ENCODE results near the gene DGCR2. TPM values are rescaled to one million over a fixed set of nuclear protein-coding genes. Genes with fewer than 3 reads are reported as not detected.

The DGCR2 gene
- total RNA-seq, 6 experiments from 2014 or later: 19.8 to 31.7 (median 24.7) TPM

DNA sequence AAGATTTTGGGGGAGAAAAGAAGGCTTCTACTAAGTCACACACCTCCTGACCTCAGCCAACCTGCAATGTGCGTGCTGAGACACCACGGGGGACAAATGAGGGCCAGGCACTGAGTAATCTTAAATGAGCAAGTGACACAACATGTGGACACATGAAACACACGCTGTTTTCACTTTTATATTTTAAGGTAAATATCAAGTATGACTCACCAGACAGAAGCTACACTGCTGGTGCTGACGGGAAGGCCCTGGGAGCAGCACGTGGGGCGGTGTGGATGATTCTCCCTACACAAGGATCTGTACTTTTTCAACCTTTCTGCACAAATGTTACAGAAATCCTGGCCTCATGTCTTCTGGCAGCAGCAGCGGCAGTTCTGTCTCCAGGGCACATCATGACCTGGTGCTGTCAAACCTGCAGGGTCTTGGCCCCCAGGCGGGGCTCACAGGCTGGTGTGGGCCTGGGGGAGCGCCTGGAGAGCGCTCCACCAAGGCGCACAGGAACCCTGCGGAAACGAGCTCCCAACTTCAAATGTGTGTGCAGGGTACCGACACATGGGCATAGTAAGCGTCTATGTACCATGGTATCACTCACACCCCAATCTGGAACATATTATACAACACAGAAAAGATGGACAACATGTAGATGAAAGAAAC is 61.7 kb downstream of the DGCR2 start:
- Histone ChIP-seq H3K27ac (no peak overlapping the region), H3K4me1 (peaks cover 0 to 30% (median 9%) of the 10 kb centered on the region in 4 donors), H3K27me3 (no peaks in the 10 kb centered on the region), H3K36me3 (peaks cover 0 to 54% (median 5%) of the 10 kb centered on the region in 4 donors), H3K4me3 (no peak overlapping the region), H3K9me3 (no peaks in the 10 kb centered on the region)
- 69% methylated on average over 7 of the region's 15 CpGs for WGBS (ENCODE audit: insufficient coverage, low coverage, low lambda C conversion rate, missing lambda C conversion rate)
- ATAC-seq: peak in 1 of 4 donors; percentile 12
- TF ChIP-seq, protein P1, sequence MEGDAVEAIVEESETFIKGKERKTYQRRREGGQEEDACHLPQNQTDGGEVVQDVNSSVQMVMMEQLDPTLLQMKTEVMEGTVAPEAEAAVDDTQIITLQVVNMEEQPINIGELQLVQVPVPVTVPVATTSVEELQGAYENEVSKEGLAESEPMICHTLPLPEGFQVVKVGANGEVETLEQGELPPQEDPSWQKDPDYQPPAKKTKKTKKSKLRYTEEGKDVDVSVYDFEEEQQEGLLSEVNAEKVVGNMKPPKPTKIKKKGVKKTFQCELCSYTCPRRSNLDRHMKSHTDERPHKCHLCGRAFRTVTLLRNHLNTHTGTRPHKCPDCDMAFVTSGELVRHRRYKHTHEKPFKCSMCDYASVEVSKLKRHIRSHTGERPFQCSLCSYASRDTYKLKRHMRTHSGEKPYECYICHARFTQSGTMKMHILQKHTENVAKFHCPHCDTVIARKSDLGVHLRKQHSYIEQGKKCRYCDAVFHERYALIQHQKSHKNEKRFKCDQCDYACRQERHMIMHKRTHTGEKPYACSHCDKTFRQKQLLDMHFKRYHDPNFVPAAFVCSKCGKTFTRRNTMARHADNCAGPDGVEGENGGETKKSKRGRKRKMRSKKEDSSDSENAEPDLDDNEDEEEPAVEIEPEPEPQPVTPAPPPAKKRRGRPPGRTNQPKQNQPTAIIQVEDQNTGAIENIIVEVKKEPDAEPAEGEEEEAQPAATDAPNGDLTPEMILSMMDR (IDR thresholded peaks at IDR 0.05): no peak
- no peak for TF ChIP-seq POLR2A (IDR thresholded peaks at IDR 0.05)
- DNase-seq: no peak
- intact Hi-C loops (cut with DNase I): no loop called here

- Histone ChIP-seq H3K27ac (no peak overlapping the region), H3K4me1 (peaks cover 0 to 30% (median 9%) of the 10 kb centered on the region in 4 donors), H3K36me3 (peaks cover 0 to 56% (median 6%) of the 10 kb centered on the region in 4 donors), H3K4me3 (no peak overlapping the region), H3K27me3 (no peaks in the 10 kb centered on the region), H3K9me3 (no peaks in the 10 kb centered on the region)
- DNase-seq (no peak), ATAC-seq (no peak)
- WGBS (ENCODE audit: insufficient coverage, low coverage, low lambda C conversion rate, missing lambda C conversion rate): 94% methylated on average over 14 of the region's 20 CpGs
- TF ChIP-seq, protein P1 (IDR thresholded peaks at IDR 0.05): no peak
- no peak for TF ChIP-seq POLR2A (IDR thresholded peaks at IDR 0.05)
- intact Hi-C loops (cut with DNase I): no loop called here
These were observed 62.5 kb downstream of the DGCR2 start for GRCh38 chr22:19059481-19060278.

DNA sequence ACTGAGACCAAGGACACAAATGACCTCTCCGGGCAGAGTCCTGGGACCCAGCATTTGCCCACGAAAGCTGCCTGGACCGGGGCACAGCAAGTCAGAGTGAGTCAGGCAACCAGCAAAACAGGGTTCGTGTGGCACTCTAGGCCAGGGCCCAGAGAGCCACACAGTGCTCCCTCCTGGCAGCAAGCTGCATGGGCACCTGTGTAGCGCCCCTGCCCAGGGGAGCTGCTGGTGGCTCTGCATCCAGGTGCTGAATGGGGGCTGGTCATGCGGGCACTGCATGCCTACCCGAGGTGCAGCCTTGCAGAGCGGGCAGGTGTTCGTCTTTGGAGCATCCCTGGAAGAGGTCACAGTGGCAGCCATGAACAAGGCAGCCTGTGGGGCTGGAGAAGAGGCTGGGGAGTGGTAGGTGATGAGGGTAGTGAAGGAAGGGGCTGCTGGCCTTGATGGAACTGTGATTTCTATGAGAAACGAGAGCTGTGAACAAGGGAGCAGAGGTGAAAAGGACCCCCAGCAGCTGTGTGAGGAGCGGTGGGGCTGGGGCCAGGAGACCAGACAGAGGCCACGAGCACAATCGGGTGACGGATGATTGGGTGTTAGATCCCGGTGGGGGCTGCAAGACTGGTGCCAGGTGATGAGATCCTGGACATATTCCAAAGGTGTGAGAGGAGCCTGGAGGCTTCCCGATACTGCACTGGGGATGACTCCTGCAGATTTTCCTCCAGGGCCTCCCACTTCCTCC is 63.3 kb downstream of the DGCR2 start:
- Histone ChIP-seq H3K27ac (no peak overlapping the region), H3K4me3 (no peak overlapping the region), H3K27me3 (no peaks in the 10 kb centered on the region), H3K4me1 (peaks cover 0 to 25% (median 9%) of the 10 kb centered on the region in 4 donors), H3K9me3 (no peaks in the 10 kb centered on the region), H3K36me3 (peaks cover 0 to 56% (median 5%) of the 10 kb centered on the region in 4 donors)
- 87% methylated on average over 11 of the region's 16 CpGs for WGBS (ENCODE audit: insufficient coverage, low coverage, low lambda C conversion rate, missing lambda C conversion rate)
- intact Hi-C loops (cut with DNase I): no loop called here
- DNase-seq: no peak
- TF ChIP-seq POLR2A (IDR thresholded peaks at IDR 0.05): no peak
- TF ChIP-seq, protein P1 (IDR thresholded peaks at IDR 0.05): no peak
- ATAC-seq: peak; percentile 16 to 52 (median 26)

GRCh38 chr22:19057999-19058491 is 64.2 kb downstream of the DGCR2 start:
- no peak for DNase-seq
- TF ChIP-seq, protein P1 (IDR thresholded peaks at IDR 0.05): no peak
- TF ChIP-seq POLR2A (IDR thresholded peaks at IDR 0.05): no peak
- intact Hi-C loops (cut with DNase I): no loop called here
- peaks cover 0 to 18% (median 6%) of the 10 kb centered on the region in 4 donors for H3K4me1 ChIP-seq
- H3K27me3 ChIP-seq: no peaks in the 10 kb centered on the region
- H3K27ac ChIP-seq: no peak overlapping the region
- WGBS (ENCODE audit: insufficient coverage, low coverage, low lambda C conversion rate, missing lambda C conversion rate): 83% methylated on average over 2 of the region's 4 CpGs
- H3K36me3 ChIP-seq: peaks cover 0 to 63% (median 6%) of the 10 kb centered on the region in 4 donors
- no peaks in the 10 kb centered on the region for H3K9me3 ChIP-seq
- peak in 1 of 4 donors; percentile 9 for ATAC-seq
- no peak overlapping the region for H3K4me3 ChIP-seq
